CD14-positive monocyte (primary cell): ENCODE results near the gene ST7L. TPM values are rescaled to one million over a fixed set of nuclear protein-coding genes. Genes with fewer than 3 reads are reported as not detected.

Experiments
- DNase-seq, 3 donors: peaks; one replicate each; pipeline ENCODE4 v3.0.0-alpha.2; 2011 to 2022
- H2AFZ ChIP-seq: 2 replicates; pipeline ENCODE4 v1.6.0; 2012; ENCODE audit warnings: mild to moderate bottlenecking, low read depth, low read length, inconsistent platforms; ENCODE audit not compliant: insufficient read depth, poor library complexity, severe bottlenecking
- H3K27ac ChIP-seq, 2 donors: 1 replicate in 1 of 2; 2 replicates in 1 of 2; pipeline ENCODE4 v1.5.1; 2012 to 2013; ENCODE audit warnings: low read length in 2 of 2, control low read depth in 1 of 2, inconsistent platforms in 1 of 2, low read depth in 1 of 2, mild to moderate bottlenecking in 1 of 2
- H3K27me3 ChIP-seq, 2 donors: one replicate each; pipeline versions ENCODE4 v1.6.0 to v1.6.1; 2011 to 2013; ENCODE audit warnings: low read length in 2 of 2; ENCODE audit not compliant: control insufficient read depth in 2 of 2, insufficient read depth in 2 of 2
- H3K36me3 ChIP-seq, 2 donors: replicated peaks in 1 of 2; 1 replicate in 1 of 2; 2 replicates in 1 of 2; pipeline versions ENCODE4 v1.5.1 to v1.6.1; 2012 to 2013; ENCODE audit warnings: low read length in 2 of 2, control low read depth in 1 of 2, inconsistent platforms in 1 of 2, mild to moderate bottlenecking in 1 of 2; ENCODE audit not compliant: insufficient read depth in 2 of 2, control insufficient read depth in 1 of 2
- H3K4me1 ChIP-seq, 2 donors: 1 replicate in 1 of 2; 2 replicates in 1 of 2; pipeline versions ENCODE4 v1.5.1 to v1.6.1; 2012 to 2013; ENCODE audit warnings: low read length in 2 of 2, control low read depth in 1 of 2, inconsistent platforms in 1 of 2, mild to moderate bottlenecking in 1 of 2, moderate library complexity in 1 of 2; ENCODE audit not compliant: insufficient read depth in 2 of 2, control insufficient read depth in 1 of 2
- H3K4me2 ChIP-seq: replicated peaks from 2 replicates; pipeline ENCODE3; 2012; ENCODE audit warnings: low read length, moderate library complexity, mild to moderate bottlenecking; ENCODE audit not compliant: poor library complexity, severe bottlenecking; ENCODE audit errors: extremely low read depth
- H3K4me3 ChIP-seq, 3 experiments: fragments of 200-600 bp in 1 of 3; sonication (generic) in 1 of 3; replicated peaks in 1 of 3; 1 replicate in 2 of 3; 2 replicates in 1 of 3; pipeline ENCODE4 v1.5.1; 2011 to 2013; ENCODE audit warnings: low read length in 3 of 3, mild to moderate bottlenecking in 3 of 3, control low read depth in 2 of 3, low read depth in 2 of 3, inconsistent platforms in 1 of 3, moderate library complexity in 1 of 3
- H3K79me2 ChIP-seq: 2 replicates; pipeline ENCODE4 v1.6.0; 2012; ENCODE audit warnings: mild to moderate bottlenecking, control low read depth, inconsistent platforms, low read length, moderate library complexity; ENCODE audit not compliant: insufficient read depth
- H3K9ac ChIP-seq: 2 replicates; pipeline ENCODE4 v1.6.0; 2017; ENCODE audit warnings: low read length, mild to moderate bottlenecking; ENCODE audit not compliant: insufficient read depth, poor library complexity, severe bottlenecking
- H3K9me3 ChIP-seq, 2 donors: replicated peaks in 1 of 2; 1 replicate in 1 of 2; 2 replicates in 1 of 2; pipeline versions ENCODE4 v1.5.1 to v1.6.1; 2012 to 2013; ENCODE audit warnings: low read length in 2 of 2, control low read depth in 1 of 2; ENCODE audit not compliant: control insufficient read depth in 1 of 2, insufficient read depth in 1 of 2
- H4K20me1 ChIP-seq: 2 replicates; pipeline ENCODE4 v1.6.0; 2012; ENCODE audit warnings: mild to moderate bottlenecking, low read length, control low read depth, moderate library complexity; ENCODE audit not compliant: insufficient read depth
- H3K27ac Mint-ChIP-seq, 7 donors: one replicate each; pipeline ENCODE4 v1.8.0; 2020; ENCODE audit warnings: mild to moderate bottlenecking in 7 of 7, mixed read lengths in 7 of 7, moderate library complexity in 6 of 7, inconsistent platforms in 2 of 7
- H3K27me3 Mint-ChIP-seq, 3 donors: one replicate each; pipeline ENCODE4 v1.8.0; 2021 to 2022; ENCODE audit warnings: low read depth in 3 of 3, mild to moderate bottlenecking in 3 of 3, mixed read lengths in 3 of 3, moderate library complexity in 3 of 3, inconsistent platforms in 1 of 3
- H3K36me3 Mint-ChIP-seq, 2 donors: one replicate each; pipeline ENCODE4 v1.8.0; 2020; ENCODE audit warnings: mixed read lengths in 2 of 2, inconsistent platforms in 1 of 2, mild to moderate bottlenecking in 1 of 2
- H3K4me1 Mint-ChIP-seq: one replicate; pipeline ENCODE4 v1.8.0; 2020; ENCODE audit warnings: mild to moderate bottlenecking, mixed read lengths
- H3K4me3 Mint-ChIP-seq, 2 donors: one replicate each; pipeline ENCODE4 v1.8.0; 2020; ENCODE audit warnings: mild to moderate bottlenecking in 2 of 2, mixed read lengths in 2 of 2, moderate library complexity in 1 of 2
- H3K9me3 Mint-ChIP-seq, 7 donors: one replicate each; pipeline ENCODE4 v1.8.0; 2020 to 2022; ENCODE audit warnings: mixed read lengths in 7 of 7, mild to moderate bottlenecking in 6 of 7, moderate library complexity in 6 of 7, inconsistent platforms in 2 of 7
- WGBS: methylation state at CpG from one replicate; pipeline ENCODE4 v1.1.5; 2013; ENCODE audit warnings: missing lambda C conversion rate; ENCODE audit not compliant: insufficient coverage; 5-methylcytosine and 5-hydroxymethylcytosine counted together
- intact Hi-C, 2 donors: fragments of 100-400 bp; cut with micrococcal nuclease; formaldehyde crosslinking; loops; one replicate each; pipeline versions ENCODE4 v1.15.0 to v1.15.1; 2023
- polyA plus RNA-seq, 3 donors: library from polyadenylated mRNA; depleted of rRNA in 1 of 3; unstranded in 2 of 3; stranded (reverse) in 1 of 3; fragments of 300-500 nt in 2 of 3; fragments of >200 nt in 1 of 3; fragmentation: Illumina TruSeq in 2 of 3; gene quantifications; 1 replicate in 2 of 3; 2 replicates in 1 of 3; pipeline ENCODE4 v1.2.3, GENCODE V29; 2012 to 2021
- TF ChIP-seq, protein P1 (sequence below): fragments of 200-600 bp; IDR thresholded peaks from one replicate; pipeline ENCODE4 v1.8.0; 2022; ENCODE audit warnings: antibody characterized with exemption, mild to moderate bottlenecking

The ST7L gene
- polyA plus RNA-seq, 3 donors = 5.4 to 10.0 (median 6.1) TPM

DNA sequence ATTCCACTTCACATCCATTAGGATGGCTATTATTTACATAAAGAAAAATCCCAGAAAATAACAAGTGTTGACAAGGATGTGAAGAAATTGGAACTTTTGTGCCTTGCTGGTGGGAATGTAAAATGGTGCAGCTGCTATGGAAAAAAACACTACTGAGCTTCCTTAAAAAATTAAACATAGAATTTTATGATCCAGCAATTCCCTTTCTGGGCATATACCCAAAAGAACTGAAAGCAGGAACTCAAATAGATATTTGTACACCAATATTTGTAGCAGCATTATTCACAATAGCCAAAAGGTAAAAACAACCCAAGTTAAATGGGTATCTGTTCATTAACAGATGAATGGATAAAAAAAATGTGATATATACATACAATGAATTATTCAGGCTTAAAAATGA, 64.5 kb downstream of the ST7L start:
- H3K9me3 ChIP-seq = no peaks in the 10 kb centered on the region
- H3K9ac ChIP-seq = no peak overlapping the region
- H3K79me2 ChIP-seq = no peaks in the 10 kb centered on the region
- intact Hi-C loops = no loop called here
- Mint-ChIP-seq H3K27me3 (no peaks in the 10 kb centered on the region), H3K4me3 (no peak overlapping the region), H3K36me3 (peaks cover 8 to 12% of the 10 kb centered on the region in 2 donors), H3K4me1 (no peaks in the 10 kb centered on the region), H3K27ac (no peak overlapping the region), H3K9me3 (no peaks in the 10 kb centered on the region)
- no peak overlapping the region for H2AFZ ChIP-seq
- no peaks in the 10 kb centered on the region for H3K27me3 ChIP-seq
- no peak overlapping the region for H3K4me3 ChIP-seq
- DNase-seq = no peak
- H3K4me1 ChIP-seq = no peaks in the 10 kb centered on the region
- H3K27ac ChIP-seq = no peak overlapping the region
- H4K20me1 ChIP-seq = no peaks in the 10 kb centered on the region
- TF ChIP-seq, protein P1, sequence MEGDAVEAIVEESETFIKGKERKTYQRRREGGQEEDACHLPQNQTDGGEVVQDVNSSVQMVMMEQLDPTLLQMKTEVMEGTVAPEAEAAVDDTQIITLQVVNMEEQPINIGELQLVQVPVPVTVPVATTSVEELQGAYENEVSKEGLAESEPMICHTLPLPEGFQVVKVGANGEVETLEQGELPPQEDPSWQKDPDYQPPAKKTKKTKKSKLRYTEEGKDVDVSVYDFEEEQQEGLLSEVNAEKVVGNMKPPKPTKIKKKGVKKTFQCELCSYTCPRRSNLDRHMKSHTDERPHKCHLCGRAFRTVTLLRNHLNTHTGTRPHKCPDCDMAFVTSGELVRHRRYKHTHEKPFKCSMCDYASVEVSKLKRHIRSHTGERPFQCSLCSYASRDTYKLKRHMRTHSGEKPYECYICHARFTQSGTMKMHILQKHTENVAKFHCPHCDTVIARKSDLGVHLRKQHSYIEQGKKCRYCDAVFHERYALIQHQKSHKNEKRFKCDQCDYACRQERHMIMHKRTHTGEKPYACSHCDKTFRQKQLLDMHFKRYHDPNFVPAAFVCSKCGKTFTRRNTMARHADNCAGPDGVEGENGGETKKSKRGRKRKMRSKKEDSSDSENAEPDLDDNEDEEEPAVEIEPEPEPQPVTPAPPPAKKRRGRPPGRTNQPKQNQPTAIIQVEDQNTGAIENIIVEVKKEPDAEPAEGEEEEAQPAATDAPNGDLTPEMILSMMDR = no peak
- no peak overlapping the region for H3K4me2 ChIP-seq
- H3K36me3 ChIP-seq = no peaks in the 10 kb centered on the region

DNA sequence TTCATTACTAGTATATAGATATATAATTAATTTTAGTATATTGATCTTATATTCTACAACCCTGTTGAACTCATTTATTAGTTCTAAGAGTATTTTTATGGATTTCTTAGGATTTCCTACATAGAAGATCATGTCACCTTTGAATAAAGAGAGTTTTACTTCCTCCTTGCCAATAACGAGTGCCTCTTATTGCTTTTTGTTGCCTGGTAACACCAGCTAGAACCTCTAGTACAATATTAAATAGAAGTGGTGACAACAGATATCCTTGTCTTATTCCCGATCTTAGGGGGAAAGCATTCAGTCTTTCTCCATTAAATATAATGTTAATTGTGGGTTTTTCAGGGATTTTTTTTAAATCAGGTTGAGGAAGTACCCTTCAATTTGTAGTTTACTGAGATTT, 69.4 kb downstream of the ST7L start:
- H3K4me1 ChIP-seq = no peaks in the 10 kb centered on the region
- Mint-ChIP-seq H3K9me3 (no peaks in the 10 kb centered on the region), H3K27ac (no peak overlapping the region), H3K36me3 (peaks cover 7 to 20% of the 10 kb centered on the region in 2 donors), H3K27me3 (peaks cover 0 to 1% (median 0%) of the 10 kb centered on the region in 3 donors), H3K4me1 (no peaks in the 10 kb centered on the region), H3K4me3 (no peak overlapping the region)
- intact Hi-C loops = no loop called here
- peaks cover 4 to 6% of the 10 kb centered on the region in 2 donors for H3K36me3 ChIP-seq
- H3K27me3 ChIP-seq = no peaks in the 10 kb centered on the region
- no peak overlapping the region for H3K4me3 ChIP-seq
- no peak overlapping the region for H2AFZ ChIP-seq
- H3K9me3 ChIP-seq = no peaks in the 10 kb centered on the region
- no peaks in the 10 kb centered on the region for H4K20me1 ChIP-seq
- no peak overlapping the region for H3K4me2 ChIP-seq
- DNase-seq = no peak
- TF ChIP-seq, protein P1 = no peak
- no peak overlapping the region for H3K27ac ChIP-seq
- no CpG with 5 or more reads among the region's 2 CpGs for WGBS
- no peak overlapping the region for H3K9ac ChIP-seq
- no peaks in the 10 kb centered on the region for H3K79me2 ChIP-seq
